Left ventricle myocardium superior (tissue), 1 donor: Measurements from ENCODE around the gene ORC4. TPM values are rescaled to one million over a fixed set of nuclear protein-coding genes. Genes with fewer than 3 reads are reported as not detected.

ENCODE experiments used
- ATAC-seq: fragments of 200-7000 bp; cut with Tn5 transposase; one replicate; pipeline ENCODE4 v1.9.1; 2020; ENCODE audit warnings: mild to moderate bottlenecking, moderate library complexity
- DNase-seq: peaks from one replicate; pipeline ENCODE4 v3.0.0-alpha.2; 2020
- intact Hi-C: fragments of 100-400 bp; cut with micrococcal nuclease; formaldehyde crosslinking; loops from one replicate; pipeline ENCODE4 v1.11.0; 2022
- total RNA-seq: library from RNA; stranded (reverse); fragmentation: NEBNext Ultra II Directional; extraction: Animal tissue kit (Norgen Biotek cat#: 25700); gene quantifications from one replicate; pipeline ENCODE4 v1.2.1, GENCODE V29; 2021
- donor health status: DM: no; HTN: yes; CAD: no; lungs with severe emphysema.

Gene ORC4
- total RNA-seq, 1 donor from 2014 or later = 49.2 TPM

GRCh38 chr2:147884830-147885229 lies 135.7 kb downstream of the ORC4 start:
- no peak for ATAC-seq
- no peak for DNase-seq
- intact Hi-C loops = no loop called here

GRCh38 chr2:147882631-147883030 lies 137.9 kb downstream of the ORC4 start:
- ATAC-seq (no peak), DNase-seq (no peak)
- intact Hi-C loops = no loop called here

Other genes starting within 250 kb of the ORC4 start
- 9.4 TPM for gene ACVR2A, start 175.7 kb downstream of the ORC4 start, total RNA-seq
- gene MBD5, start 354 bp upstream of the ORC4 start, total RNA-seq = 33.7 TPM